Adrenal gland (tissue), 5 donors: ENCODE results near the gene SIDT1.

ENCODE experiments used
- CTCF ChIP-seq, 6 experiments: fragments of 450-650 bp in 4 of 6; fragments of 200-600 bp in 2 of 6; sonication (generic) in 1 of 6; IDR thresholded peaks; 1 replicate in 5 of 6; 2 replicates in 1 of 6; pipeline versions ENCODE4 v1.5.1 to v1.8.0; 2016 to 2021; ENCODE audit warnings: antibody characterized with exemption in 6 of 6, mild to moderate bottlenecking in 2 of 6, moderate library complexity in 1 of 6
- POLR2A ChIP-seq, 2 donors: fragments of 450-650 bp; IDR thresholded peaks; one replicate each; pipeline ENCODE4 v1.6.1; 2017; ENCODE audit warnings: antibody characterized with exemption in 2 of 2, mild to moderate bottlenecking in 2 of 2, moderate library complexity in 1 of 2
- donor health status: DM: no; HTN: no; CAD: no.

GRCh38 chr3:113585720-113586119, 53.4 kb downstream of the SIDT1 start:
- TF ChIP-seq CTCF (IDR thresholded peaks at IDR 0.05) (no peak), POLR2A (IDR thresholded peaks at IDR 0.05) (no peak)
